Activated T-cell treated with anti-CD3 and anti-CD28 coated beads for 1 hour (primary cell): ENCODE data around the gene CLCA4.

Experiments
- DNase-seq: peaks from one replicate; pipeline ENCODE4 v3.0.0-alpha.2; 2020; ENCODE audit warnings: low read depth

CLCA4 gene, protein sequence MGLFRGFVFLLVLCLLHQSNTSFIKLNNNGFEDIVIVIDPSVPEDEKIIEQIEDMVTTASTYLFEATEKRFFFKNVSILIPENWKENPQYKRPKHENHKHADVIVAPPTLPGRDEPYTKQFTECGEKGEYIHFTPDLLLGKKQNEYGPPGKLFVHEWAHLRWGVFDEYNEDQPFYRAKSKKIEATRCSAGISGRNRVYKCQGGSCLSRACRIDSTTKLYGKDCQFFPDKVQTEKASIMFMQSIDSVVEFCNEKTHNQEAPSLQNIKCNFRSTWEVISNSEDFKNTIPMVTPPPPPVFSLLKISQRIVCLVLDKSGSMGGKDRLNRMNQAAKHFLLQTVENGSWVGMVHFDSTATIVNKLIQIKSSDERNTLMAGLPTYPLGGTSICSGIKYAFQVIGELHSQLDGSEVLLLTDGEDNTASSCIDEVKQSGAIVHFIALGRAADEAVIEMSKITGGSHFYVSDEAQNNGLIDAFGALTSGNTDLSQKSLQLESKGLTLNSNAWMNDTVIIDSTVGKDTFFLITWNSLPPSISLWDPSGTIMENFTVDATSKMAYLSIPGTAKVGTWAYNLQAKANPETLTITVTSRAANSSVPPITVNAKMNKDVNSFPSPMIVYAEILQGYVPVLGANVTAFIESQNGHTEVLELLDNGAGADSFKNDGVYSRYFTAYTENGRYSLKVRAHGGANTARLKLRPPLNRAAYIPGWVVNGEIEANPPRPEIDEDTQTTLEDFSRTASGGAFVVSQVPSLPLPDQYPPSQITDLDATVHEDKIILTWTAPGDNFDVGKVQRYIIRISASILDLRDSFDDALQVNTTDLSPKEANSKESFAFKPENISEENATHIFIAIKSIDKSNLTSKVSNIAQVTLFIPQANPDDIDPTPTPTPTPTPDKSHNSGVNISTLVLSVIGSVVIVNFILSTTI

DNA sequence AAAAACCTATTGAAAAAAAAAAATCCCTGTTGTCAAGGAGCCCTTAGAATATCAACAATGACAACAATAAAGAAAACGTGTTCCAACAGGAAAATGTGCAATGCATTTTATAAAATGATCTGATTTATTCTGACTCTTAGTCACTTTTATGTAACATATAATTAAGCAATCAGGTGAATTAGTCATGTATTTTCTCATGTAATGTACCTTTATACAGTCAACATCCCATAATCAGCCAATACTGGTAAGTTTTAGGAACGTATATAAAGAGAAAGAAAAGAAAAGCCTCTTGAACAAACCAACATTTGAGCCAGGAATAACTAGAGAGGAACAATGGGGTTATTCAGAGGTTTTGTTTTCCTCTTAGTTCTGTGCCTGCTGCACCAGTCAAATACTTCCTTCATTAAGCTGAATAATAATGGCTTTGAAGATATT, at the start of gene CLCA4:
Gene CLCA4, plus strand, starts transcription at position 292 of the 435 bp plus-strand sequence. Its CDS starts 42 bp downstream, at position 334.
- DNase-seq: no peak

DNA sequence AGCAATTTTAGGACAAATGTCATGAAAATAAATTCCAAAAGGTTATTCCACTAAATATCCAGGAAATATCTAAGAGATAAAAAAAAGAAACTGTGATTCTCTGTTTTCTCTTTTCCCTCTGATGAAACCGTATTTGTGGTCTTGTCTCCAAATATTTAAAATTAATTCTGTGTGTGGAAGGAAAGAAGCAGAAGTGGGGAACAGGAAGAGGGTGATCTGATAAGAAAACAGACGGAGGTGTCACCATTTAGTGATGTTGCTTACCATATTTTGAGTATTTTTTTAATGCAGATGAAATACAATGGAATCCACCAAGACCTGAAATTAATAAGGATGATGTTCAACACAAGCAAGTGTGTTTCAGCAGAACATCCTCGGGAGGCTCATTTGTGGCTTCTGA, 48.6 kb upstream of the CLCA4 start:
- DNase-seq: no peak

DNA sequence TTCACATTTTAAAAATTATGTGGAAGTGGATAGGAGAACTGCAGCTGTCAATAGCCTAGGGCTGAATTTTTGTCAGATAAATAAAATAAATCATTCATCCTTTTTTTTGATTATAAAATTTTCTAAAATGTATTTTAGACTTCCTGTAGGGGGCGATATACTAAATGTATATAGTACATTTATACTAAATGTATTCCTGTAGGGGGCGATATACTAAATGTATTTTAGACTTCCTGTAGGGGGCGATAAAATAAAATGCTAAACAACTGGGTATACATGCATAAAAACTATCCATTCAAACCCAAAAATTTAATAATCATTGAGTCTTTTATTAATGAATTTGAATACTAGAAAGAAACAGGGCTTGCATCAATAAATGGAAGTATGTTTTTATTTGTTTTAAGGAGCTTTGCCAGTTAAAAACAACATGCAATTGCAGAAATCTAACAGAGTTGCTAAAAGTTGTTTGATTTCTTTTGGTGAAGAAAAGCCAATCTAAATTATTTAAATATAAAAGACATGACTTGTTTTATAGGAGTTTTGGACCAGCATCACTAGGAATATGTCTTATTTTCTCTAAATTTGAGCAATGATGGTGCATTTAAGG, 46.8 kb upstream of the CLCA4 start:
- DNase-seq: no peak

DNA sequence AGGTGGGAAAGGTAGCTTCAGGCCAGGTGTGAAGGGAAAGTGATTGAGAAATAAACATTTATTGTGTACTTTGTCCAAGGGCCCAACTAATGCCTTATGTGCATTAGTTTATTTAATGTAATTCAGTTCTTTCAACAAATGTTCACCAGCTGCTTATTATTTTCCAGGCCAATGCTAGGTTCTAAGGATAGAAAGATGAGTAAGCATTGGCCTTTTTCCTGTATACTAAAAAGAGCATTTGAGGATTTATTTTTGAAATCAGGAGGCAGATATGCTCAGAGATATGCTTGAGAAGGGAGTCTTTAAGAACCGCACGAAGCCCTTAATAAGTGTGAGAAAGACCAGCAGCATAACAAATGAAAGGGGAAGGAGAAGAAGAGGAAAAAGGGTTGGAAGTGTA, 46.2 kb upstream of the CLCA4 start:
- no peak for DNase-seq

DNA sequence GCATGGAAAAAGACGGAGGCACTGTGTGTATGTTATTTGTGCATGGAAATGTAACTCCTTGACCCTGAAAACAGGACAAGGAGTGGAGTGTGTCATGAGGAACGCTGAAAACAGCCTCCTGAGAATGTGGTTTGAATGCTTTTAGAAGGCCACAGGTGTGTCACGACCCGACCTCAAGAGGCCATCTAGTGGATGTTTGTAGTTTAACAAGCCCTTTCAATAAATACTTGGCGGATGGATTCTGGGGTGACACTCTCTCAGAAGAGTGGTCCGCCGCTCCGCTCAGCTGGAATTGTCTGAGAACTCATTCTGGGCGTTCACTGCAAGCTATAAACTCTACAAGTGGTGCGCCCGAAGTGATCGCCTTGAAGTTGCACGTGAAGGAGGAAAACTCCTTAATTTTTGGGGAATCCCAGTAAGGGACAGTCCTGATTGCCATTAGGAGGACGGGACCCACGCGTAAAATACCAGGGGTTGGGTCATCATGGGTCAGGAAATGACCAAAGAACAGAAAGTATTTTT, 44.7 kb upstream of the CLCA4 start:
- peak; percentile 12 for DNase-seq

DNA sequence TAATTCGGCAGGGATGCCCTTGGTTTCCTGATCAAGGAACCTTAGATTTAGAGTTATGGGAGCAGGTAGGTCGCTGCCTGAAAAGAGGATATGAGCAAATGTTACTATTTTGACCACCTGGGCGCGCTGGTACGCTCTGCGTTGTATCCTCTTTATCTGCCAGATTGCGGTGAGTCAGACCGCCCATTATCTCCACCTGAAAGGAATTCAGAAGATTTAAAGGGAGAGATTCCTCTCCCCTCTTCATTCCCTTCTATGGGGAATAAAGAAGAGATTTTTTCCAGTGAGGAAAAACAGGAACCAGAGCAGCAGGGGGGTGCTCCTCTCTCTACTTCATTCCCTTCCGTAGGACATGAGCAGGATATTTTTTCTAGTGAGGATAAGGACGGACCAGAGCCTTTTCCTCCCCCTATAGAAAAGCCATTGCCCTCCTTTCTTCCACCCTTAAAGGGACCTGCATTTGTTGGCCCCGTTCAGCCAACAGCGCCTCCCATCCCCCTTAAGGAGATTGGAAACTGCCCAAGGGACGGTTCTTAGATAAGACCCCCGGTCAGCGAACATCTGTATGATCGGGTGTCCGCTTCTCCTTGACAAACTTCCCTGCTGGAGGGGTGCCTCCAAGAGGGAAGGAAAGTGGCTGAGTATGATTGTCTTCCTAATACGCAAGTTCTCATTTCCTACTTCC, 44.0 kb upstream of the CLCA4 start:
- no peak for DNase-seq

DNA sequence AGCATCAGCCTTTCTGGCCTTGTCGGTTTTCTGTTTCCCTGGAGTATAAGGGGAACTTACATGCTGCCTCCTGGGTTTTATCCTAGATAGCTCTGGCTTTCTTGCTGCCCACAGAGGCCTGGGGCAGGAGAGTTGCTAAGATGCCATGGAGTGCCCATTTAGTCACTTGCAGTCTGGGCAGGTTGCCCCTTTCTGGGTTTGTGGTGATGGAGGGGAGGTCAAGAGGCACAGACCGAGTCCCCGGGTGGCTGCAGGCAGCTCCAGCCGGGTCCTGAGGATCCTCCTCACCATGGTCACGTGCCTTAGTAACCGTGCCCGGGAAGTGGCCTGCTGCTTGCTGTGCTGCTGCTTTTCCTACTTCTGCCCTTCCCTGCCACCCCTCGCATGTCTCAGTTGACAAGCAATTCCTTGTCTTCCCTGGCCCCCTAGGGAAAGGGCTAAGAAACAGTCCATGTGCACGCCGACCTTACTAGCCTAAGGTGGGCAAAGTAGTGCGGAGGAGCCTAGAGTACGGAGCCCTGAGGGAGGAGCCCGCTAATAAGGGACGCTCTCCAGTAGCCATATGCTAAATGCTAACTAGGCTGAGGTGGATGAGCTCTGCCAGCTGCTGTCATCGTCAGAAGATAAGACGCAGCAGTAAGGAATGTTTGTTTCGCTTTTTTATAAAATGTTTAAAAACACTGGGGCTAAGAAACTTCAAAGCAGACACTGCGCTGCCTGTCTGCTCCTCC, 43.3 kb upstream of the CLCA4 start:
- DNase-seq: no peak

DNA sequence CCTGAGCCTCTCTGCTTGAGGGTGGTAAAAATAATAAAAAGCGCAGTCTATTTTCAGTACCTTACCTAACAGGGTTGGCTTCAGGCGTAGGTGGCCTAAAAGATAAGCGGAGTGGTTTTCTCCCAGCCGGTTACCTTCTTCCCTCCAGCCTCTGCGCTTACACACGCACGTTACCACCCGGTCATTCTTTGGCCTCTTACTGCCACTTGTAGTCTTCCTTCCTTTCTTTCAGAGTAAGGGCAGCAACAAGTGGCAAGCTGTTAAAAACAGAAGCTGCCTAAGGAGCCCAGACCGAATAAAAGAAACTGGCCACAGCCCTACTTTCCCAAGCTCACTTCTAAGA, 42.8 kb upstream of the CLCA4 start:
- DNase-seq: no peak

DNA sequence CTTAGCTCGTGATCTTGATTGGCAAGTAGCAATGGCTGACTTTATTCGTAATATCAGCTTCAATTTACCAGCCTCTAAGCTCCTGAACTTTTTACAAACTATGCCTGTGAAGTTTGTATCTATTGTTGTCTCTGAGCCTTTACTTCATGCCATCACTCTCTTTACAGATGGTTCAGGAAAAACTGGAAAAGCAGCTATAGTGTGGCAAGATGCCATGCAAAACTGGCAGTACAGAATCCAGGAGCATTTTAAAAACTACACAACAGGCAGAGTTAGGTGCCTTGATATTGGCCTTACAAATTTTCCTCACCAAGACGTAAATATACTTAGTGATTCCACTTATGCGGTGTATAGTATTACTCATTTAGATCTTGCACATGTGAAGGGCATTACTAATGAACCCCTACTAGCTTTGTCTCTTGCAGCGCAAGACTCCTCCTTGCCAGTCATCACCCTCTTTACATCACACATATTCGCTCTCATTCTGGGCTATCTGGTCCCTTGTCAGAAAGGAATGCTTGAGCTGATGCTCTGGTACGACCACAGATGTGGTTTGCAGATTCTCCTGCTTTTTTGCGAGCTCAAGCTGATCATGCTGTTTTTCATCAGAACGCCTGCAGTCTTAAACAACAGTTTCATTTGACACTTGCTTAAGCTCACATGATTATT, 41.8 kb upstream of the CLCA4 start:
- no peak for DNase-seq

DNA sequence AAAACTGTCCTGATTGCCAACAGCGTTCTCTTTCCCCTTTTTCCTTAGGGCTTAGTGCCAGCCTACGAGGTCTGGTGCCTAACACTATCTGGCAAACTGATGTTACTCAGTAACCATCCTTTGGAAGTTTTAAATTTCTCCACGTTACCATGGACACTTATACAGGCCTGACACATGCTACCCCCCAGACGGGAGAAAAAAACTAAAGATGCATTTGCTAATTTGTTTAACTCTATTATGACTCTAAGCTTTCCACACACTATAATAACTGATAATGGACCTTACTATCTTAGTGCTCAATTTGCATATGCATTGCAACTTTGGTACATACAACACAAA, 41.3 kb upstream of the CLCA4 start:
- no peak for DNase-seq

DNA sequence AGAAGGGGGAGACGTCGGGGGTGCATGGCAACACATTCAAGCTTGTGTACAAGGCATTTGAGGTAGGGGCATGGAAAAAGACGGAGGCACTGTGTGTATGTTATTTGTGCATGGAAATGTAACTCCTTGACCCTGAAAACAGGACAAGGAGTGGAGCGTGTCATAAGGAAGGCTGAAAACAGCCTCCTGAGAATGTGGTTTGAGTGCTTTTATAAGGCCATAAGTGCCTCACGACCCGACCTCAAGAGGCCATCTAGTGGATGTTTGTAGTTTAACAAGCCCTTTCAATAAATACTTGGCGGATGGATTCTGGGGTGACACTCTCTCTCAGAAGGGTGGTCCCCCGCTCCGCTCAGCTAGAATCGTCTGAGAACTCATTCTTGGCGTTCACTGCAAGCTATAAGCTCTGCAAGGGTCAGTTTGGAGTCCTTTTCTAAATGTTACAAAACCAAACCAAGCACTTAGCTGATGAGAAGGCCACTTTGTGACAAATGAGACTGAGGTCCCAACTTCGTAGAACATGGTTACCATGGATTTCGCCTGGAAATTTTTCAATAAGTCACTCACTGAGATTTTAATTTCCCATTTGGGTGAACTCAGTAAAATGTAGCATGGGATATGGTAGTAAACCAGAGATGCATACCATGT, 38.8 kb upstream of the CLCA4 start:
- no peak for DNase-seq

DNA sequence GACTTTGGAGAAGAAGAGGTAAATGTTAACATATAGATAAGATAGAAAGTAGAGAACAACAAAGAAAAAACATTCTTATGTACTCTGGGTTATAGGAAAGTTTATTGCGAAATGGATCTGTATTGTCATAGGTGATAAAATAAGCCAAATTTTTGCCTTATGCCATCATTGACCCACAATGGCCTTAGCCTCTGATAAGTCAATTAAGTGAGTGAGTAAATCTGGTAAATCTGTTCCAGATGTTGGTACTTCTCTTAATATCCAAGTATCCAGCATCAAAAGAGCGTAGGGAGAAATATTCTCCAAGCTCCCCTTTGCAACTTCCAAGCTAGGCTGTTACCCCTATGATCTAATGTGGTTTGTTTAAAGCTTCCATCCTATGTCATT, 38.3 kb upstream of the CLCA4 start:
- DNase-seq: no peak

DNA sequence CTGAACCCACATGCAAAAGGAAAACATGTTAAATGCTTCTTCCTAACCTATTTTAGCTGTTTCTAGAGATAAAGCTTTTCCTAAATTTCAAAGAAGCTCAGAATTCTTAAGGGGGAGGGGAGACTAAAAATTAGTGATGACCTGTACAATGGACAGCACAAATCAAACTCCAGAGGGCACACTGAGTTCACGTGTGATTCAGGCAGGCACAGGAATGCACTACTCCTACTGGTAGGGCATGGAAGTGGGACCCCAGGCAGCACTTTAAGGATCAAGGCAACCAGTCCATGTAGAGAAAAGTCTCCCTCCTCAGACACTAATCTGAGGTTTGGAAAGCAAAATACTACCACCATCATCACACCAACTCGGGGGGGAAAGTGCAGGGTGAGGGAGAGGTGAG, 31.3 kb upstream of the CLCA4 start:
- no peak for DNase-seq

DNA sequence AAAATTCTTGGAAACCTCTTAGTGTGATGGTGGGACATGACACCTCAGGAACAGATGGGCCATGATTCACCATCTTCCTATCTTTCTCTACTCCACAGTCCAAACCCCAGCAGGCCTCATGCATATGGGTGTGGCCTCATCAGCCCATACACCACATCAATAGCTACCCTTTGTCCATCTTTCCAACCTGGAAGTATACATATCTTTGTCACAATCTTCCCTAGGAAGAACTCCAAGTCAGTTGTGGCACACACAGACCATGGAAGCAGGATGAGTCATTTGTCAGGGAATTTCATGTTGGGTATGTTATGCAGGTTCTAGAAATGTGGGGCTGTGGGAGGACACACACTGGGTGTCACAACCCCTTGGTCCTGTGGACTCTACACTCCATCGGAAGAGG, 30.5 kb upstream of the CLCA4 start:
- no peak for DNase-seq

DNA sequence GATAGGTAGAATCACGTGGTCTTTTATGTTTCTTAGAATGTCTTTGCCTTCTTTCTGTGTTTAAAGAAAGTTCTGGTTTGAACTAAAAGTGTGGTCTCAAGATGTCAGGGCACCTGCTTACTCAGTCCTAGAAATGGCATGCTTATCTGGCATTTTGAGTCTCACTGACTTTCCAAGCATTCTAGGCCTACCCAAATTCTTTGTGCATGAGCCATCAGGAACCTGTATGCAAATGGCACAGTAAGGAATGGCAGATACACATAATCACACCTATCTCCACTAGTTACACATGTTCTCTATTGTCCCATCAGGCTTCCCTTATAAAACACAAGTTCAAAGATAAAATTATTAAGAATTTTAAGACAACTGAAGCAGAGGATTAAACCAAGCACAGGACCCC, 29.5 kb upstream of the CLCA4 start:
- no peak for DNase-seq

DNA sequence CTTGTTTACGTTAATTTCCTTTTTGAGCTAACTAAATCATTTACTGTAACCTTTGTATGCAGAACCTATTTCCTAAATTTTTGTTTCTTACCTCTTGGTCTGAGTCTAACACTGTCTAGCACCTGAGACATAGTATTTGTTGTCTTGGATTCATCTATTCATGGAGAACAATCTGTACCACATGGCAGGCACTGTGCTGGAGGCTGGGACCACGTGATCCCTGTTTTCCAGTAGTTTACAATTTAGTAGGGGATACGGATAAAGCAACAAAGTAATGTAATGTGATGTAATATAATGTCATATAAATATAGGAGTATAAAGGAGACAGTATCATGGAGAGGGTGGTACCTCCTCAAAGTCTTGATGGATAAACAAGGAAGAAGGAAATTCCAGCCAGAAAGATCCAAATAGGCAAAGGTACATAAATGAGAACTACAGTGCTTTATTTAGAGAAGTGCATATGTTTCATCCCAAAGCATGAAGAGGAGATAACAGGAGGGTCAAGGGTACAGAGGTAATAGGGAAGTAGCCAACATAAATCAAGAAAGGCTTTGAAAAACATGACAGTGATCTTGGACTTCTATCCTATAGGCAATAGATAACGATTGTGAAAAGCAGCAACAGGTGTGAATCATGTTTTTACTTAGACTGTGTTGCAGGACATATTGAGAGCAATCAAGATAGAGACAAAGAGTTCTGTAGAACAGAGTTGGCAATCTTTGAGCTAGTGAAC, 25.9 kb upstream of the CLCA4 start:
- no peak for DNase-seq

DNA sequence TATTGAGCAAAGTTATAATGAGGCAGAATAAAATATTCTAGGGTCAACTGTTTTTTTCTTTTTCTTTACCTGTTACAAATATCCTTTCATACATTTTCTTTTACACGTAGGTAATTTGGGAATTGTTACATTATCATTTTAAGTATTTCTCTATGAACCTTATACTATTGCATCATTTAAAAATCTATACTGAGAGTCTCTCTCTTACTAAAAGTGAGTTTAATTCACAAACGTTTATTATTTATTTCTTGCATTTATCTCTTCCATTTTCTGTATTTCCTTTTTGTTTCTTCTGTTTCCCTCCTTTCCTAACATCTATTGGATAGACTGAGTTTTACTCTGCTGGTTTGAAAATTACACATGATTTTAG, 25.4 kb upstream of the CLCA4 start:
- DNase-seq: no peak

DNA sequence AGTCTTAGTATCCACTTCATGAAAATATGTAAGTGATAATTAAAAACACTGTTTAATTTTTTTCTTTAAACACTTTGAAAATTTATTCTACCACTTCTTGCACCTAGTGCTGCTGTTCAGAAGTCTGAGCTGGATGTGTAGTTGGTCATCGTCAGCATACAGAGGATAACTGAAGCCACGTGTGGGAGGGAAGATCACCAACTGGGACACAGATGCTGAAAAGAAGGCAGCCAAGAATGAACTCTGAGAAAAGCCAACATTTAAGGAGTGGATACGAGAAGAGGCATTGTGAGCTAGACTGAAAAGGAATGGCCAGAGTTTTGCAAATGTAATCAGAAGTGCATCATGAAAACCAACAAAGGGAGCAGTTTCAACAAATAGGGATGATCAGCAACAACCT, 24.6 kb upstream of the CLCA4 start:
- no peak for DNase-seq

DNA sequence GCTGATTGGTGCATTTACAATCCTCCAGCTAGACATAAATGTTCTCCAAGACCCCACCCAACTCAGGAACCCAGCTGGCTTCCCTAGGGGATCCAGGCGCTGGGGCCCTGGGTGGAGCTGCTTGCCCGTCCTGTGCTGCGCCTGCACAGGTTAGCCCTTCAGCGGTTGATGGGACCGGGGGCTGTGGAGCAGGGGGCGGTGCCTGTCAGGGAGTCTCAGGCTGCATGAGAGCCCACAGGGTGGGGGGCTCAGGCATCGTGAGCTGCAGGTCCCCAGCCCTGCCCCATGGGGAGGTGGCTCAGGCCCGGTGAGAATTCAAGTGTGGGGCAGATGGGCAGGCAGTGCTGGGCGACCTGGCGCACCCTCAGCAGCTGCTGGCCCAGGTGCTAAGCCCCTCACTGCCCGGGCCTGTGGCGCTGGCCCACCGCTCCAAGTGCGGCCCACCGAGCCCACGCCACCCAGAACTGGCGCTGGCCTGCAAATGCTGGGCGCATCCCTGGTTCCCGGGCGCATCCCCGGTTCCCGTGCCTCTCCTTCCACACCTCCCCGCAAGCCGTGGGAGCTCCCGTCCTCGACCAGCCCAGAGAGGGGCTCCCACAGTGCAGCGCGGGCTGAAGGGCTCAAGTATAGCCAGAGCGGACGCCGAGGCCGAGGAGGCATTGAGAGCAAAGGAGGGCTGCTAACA, 23.1 kb upstream of the CLCA4 start:
- no peak for DNase-seq
